ENCODE data around the gene DNAJC7.

DNA sequence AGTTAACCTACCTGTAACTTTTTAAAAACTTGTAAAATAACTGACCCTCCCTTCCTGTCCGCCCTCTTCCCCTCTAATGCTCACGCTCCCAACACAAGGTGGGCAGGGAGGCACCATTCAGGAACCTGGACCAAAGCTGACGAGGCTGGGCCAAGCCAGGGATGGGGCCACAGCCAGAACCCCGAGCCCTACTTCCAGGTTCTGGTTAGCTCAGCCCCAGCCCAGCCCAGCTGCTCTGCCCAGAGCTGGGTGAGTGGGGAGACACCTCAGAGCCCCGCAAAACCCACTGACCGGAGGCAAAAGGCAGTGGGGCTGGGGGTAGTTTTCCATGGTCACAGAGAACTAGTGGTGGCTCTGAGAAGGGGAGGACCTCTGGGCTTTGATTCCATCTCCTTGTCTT lies 43.2 kb downstream of the DNAJC7 start:
- no peak for TF ChIP-seq POLR2A (IDR thresholded peaks at IDR 0.05; ENCODE audit: low read length)
- no peak for TF ChIP-seq GATA1 (IDR thresholded peaks at IDR 0.05; ENCODE audit: low read depth, low read length)

Data from erythroblast (primary cell).